ENCODE results near the gene PCNX1.

PCNX1 gene

DNA sequence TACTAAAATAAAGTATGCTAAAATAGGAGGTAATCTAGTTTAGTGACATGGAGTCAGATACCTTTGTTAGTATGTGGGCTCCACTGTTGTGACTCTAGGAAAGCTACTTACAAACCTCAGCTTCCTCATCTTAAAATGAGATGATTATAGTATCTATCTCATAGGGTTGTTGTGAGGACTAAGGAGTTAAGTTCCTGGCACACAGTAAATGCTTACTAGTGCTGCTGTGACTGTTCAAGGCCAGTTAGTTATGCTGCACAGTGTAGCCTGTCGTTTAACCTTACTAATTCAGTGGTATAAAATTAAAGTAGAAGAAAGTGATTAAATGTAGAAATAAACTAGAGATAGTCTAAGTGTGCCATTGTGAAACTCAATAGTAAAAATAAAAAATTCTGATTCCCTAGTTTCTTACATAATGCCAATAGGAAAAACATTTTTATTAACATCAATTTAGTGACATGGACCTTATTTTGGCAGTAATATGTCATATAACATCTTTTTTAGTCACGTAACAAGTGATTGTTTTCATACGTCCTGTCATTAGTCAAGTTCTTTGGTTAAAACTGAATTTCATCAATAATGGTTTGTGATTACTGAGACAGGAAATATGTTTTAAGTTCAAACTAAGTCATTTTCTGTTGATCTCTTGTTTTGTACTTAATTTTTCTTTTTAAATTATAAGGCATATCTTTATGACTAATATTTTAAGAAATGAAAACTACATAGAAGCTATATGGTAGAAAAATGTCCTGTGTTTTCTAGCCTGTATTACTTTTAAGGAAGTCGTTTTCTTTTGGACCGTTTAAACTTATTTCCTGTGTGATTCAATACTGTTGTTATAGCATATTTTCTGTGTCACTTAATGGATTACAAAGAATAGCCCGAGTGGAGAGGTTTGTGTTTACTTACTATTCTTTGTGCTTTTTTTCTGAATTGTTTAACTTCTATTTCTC, 74.0 kb downstream of the PCNX1 start:
- no peak overlapping the region for H3K9ac ChIP-seq
- no peaks in the 10 kb centered on the region for H3K27me3 ChIP-seq (ENCODE audit: control insufficient read depth, insufficient read depth, low read length)
- H3K27ac ChIP-seq, result no peak overlapping the region

DNA sequence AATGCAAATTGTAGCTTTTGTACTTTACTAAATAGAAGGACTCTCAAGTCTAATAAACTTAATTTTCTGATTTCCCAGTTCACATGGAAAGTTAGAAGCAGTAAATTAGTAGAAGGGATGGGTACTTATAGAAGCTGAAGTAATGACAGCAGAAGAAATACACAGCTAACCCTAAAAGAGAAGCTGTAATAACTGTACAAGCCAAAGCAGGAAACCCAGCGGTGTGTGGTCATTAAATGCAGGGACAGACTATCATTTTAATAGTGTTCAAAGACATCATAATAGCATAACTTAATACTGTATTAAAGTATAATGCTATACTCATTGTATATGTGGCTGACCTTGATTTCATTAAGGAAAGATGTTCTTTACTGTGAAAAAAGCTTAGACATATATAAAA, 74.9 kb downstream of the PCNX1 start:
- no peak overlapping the region for H3K27ac ChIP-seq
- no peaks in the 10 kb centered on the region for H3K79me2 ChIP-seq
- H3K4me3 ChIP-seq (ENCODE audit: low read depth, low read length), result no peak overlapping the region
- no peak overlapping the region for H2AFZ ChIP-seq
- H3K36me3 ChIP-seq (ENCODE audit: control insufficient read depth, insufficient read depth, low read length), result no peaks in the 10 kb centered on the region
- H3K9me3 ChIP-seq (ENCODE audit: control insufficient read depth, low read length), result no peaks in the 10 kb centered on the region
- no peaks in the 10 kb centered on the region for H3K4me1 ChIP-seq
- no peaks in the 10 kb centered on the region for H3K27me3 ChIP-seq (ENCODE audit: control insufficient read depth, insufficient read depth, low read length)
- no peak overlapping the region for H3K9ac ChIP-seq
- TF ChIP-seq, protein P1, sequence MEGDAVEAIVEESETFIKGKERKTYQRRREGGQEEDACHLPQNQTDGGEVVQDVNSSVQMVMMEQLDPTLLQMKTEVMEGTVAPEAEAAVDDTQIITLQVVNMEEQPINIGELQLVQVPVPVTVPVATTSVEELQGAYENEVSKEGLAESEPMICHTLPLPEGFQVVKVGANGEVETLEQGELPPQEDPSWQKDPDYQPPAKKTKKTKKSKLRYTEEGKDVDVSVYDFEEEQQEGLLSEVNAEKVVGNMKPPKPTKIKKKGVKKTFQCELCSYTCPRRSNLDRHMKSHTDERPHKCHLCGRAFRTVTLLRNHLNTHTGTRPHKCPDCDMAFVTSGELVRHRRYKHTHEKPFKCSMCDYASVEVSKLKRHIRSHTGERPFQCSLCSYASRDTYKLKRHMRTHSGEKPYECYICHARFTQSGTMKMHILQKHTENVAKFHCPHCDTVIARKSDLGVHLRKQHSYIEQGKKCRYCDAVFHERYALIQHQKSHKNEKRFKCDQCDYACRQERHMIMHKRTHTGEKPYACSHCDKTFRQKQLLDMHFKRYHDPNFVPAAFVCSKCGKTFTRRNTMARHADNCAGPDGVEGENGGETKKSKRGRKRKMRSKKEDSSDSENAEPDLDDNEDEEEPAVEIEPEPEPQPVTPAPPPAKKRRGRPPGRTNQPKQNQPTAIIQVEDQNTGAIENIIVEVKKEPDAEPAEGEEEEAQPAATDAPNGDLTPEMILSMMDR (IDR thresholded peaks at IDR 0.05), result no peak
- H3K4me2 ChIP-seq (ENCODE audit: low read length), result no peak overlapping the region

More for the DNA sequence above, 74.0 kb downstream of the PCNX1 start:
- TF ChIP-seq, protein P1 (IDR thresholded peaks at IDR 0.05), result no peak
- Histone ChIP-seq H3K36me3 (ENCODE audit: control insufficient read depth, insufficient read depth, low read length) (no peaks in the 10 kb centered on the region), H3K79me2 (no peaks in the 10 kb centered on the region), H3K4me3 (ENCODE audit: low read depth, low read length) (no peak overlapping the region), H3K4me1 (no peaks in the 10 kb centered on the region), H3K4me2 (ENCODE audit: low read length) (no peak overlapping the region), H3K9me3 (ENCODE audit: control insufficient read depth, low read length) (no peaks in the 10 kb centered on the region), H2AFZ (no peak overlapping the region)

DNA sequence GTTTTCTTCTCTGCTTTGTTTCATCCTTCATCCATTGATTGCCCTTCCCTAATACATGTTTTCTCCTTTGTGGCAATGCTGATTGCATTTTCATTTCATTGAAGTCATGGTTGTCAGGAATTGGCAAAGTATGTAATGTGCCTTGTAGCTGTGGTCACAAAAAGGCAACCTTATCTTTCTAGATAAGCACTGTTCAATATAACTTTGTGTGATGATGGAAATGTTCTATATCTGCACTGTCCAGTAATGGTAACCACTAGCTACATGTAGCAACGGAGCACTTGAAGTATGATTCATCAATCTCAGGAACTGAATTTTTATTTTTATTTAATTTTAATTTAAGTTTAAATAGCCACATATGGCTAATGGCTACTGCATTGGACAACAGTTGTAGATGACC, 79.8 kb downstream of the PCNX1 start:
- Histone ChIP-seq H3K36me3 (ENCODE audit: control insufficient read depth, insufficient read depth, low read length) (no peaks in the 10 kb centered on the region), H3K4me2 (ENCODE audit: low read length) (no peak overlapping the region), H3K27ac (no peak overlapping the region), H3K4me1 (no peaks in the 10 kb centered on the region), H2AFZ (no peak overlapping the region), H3K9ac (no peak overlapping the region), H3K79me2 (no peaks in the 10 kb centered on the region), H3K27me3 (ENCODE audit: control insufficient read depth, insufficient read depth, low read length) (no peaks in the 10 kb centered on the region), H3K9me3 (ENCODE audit: control insufficient read depth, low read length) (no peaks in the 10 kb centered on the region), H3K4me3 (ENCODE audit: low read depth, low read length) (no peak overlapping the region)
- TF ChIP-seq, protein P1 (IDR thresholded peaks at IDR 0.05), result no peak

DNA sequence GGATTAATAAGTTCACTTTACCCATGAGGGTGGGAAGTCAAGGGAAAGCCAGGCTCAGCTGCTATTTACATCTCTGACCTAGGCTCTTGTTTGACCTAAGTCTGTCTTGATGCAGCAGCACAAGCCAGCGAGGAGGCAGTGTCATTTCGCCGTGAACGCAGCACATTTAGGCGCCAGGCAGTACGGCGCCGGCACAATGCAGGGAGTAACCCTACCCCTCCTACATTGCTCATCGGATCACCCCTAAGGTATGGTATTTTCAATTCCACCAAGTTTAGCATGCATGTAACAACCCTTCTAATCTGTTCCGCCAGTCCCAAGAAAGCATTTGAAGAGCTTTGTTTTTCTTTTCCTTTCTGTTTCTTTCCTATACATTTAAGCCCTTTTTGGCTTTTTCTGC, 81.2 kb downstream of the PCNX1 start:
- Histone ChIP-seq H3K36me3 (ENCODE audit: control insufficient read depth, insufficient read depth, low read length) (no peaks in the 10 kb centered on the region), H2AFZ (no peak overlapping the region), H3K4me1 (no peaks in the 10 kb centered on the region), H3K4me2 (ENCODE audit: low read length) (no peak overlapping the region), H3K27ac (no peak overlapping the region), H3K4me3 (ENCODE audit: low read depth, low read length) (no peak overlapping the region), H3K9me3 (ENCODE audit: control insufficient read depth, low read length) (no peaks in the 10 kb centered on the region), H3K27me3 (ENCODE audit: control insufficient read depth, insufficient read depth, low read length) (no peaks in the 10 kb centered on the region), H3K79me2 (no peaks in the 10 kb centered on the region), H3K9ac (no peak overlapping the region)
- TF ChIP-seq, protein P1 (IDR thresholded peaks at IDR 0.05), result no peak

All from parathyroid adenoma (tissue), 2 donors.